ENCODE results near the gene PDP2.
"Not testable (repeated sequence)": the region's sequence is repeated elsewhere in the genome, so short reads cannot be mapped to it uniquely, and the experiment has no call there.

Gene PDP2

DNA sequence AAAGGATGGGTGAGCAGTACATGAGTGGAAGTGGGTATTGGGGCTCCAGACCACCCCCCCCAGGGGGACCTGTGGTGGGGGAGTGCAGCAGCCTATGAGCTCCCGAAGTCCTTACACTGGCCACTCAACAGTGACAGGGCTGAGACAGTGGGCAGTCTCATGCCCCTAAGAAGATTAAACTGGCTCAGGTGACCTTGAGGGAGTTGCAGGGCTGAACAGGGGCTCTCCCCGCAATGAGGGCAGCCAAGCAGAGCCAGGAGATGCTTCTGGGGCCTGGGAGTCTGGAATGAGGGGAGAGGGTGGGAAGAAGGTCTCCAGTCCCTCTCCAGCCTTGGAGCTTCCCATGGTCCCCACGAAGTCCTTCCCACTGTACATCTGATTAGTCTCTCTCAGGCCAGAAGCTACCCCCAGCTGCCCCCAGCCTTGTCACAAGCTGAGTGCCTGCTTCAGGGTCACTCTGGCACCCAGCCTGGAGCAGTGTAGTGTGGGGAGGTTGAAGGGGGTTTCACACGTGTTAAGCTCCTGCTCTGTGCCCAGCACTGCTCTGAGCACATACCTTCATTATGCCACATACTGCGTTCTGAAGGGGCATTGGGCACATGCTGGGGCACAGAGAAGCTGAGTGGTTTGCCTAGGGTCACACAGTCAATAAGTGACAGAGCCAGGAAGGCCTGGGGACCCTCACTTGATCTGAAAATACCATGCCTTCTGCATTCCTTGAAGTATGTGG, 39.4 kb downstream of the PDP2 start:
- DNase-seq (ENCODE audit: low read depth in 2 of 2) = no peak

DNA sequence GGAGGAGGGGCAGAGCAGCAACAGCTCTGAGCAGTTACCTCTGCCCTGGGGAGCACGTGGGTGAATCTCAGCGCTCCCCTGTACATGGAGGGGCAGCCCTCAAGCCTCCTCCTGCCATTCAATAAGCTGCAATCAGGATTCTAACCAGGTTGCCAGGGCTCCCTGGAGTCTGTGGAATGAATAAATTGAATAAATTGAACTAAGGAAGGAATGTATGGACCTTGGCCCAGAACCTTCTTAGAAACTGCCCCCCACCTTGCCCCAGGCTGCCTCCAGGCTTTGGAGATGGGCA, 39.9 kb downstream of the PDP2 start:
- no peak for DNase-seq (ENCODE audit: low read depth in 2 of 2)

DNA sequence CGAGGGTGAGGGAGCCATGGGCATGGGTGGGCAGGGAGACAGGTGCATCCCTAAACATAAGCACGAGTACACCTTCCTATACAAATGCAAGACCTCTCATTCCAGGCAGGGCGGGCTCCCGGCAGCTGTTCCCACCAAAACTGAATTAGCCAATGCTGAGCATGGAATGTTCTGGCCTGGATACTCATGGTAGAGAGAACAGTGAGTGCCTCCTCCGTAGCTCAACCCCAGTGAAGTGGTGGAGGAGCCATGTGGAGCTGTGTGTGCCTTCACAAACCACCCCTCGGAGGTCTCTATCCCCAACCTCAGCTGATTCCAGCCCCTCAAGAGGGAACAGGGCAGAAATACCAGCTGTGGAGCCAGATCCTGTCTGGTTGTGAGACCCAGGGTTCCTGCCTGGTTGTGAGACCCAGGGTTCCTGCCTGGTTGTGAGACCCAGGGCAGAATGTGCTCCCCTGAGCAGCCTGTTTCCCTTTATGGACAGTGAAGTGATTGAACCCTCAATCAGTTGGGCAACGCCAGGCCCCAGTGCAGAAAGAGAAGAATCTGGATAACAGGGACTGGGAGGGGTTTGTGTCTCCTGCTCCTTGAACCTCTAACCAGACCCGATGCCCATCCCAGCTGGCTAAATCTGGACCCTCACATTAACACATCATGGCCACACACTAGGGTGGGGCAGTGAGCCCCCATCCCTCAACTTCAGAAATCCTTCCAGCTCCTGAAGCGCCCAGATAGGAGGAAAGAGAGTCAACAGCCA, 40.8 kb downstream of the PDP2 start:
- DNase-seq (ENCODE audit: low read depth in 2 of 2) = no peak

DNA sequence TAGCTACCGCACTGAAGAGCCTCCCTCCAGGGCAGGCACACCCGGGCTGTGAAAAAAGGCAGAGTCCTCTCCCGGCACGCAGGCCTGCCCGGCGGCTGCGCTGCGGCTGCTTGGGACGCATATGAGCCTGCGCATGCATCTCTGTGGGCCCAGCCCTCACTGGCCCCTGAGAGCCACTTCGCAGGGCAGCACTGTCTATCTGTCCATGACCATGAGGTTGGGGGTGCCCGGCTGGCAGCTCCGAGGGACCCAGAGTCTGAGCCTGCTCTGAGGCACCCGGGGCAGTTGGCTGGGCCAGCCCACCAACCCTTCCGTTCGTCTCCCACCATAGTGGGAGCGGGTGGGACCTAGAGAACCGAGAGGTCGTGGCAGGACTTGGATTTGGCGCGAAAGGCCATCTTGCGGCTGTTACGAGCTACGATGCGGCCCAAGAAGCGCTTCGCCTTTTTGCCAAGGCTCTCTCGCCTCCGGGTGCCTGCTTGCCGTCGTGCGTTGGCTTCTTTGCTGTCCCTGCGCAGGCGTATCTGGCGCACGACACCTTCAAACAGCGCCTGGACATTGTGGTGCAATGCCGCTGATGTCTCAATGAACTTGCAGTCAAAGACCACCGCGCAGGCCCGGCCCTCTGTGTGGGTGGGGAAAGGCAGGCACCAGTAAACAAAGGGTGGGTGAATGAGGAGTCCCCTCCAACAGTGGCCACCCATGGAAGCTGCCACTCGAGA, 41.6 kb downstream of the PDP2 start:
- no peak for DNase-seq (ENCODE audit: low read depth in 2 of 2)

DNA sequence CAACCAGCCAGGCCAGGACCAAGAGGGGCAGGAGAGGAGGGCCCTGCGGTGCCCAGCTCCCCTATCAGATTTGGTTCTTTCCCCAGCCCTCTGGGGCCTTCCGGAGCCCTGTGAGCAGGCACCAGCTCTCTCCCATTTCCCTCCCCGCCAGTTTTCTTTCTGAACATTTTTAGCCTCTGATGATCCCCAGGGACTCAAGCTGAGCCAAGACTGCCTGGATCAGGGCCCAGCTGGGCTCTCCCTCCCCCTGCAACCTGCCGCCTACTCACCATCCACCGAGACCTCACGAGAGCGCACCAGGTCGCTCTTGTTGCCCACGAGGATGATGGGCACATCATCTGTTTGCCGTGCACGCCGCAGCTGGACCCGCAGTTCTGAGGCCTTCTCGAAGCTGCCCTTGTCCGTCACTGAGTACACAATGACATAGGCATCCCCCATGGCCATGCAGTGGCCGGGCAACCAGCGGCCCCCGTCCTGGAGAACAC, 43.0 kb downstream of the PDP2 start:
- no peak for DNase-seq (ENCODE audit: low read depth in 2 of 2)

DNA sequence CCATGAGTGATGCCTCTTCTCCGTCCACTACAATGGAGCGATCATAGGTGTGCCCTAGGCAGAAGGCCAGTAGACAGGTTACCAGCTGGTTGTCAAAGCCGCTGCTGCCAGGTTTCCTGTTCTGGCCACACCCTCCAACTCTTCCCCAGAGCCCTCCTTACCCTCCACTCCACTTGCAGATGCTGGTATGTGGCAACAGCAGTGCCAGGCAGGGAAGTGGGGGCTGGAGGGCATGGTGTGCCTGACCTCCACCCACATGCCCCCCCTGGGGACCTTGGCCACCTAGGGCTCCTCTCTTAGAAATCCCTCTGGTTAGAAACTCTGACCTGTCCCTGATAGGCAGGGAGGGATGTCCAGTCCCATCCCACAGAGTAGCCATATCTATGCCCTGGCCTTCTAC, 43.6 kb downstream of the PDP2 start:
- no peak for DNase-seq (ENCODE audit: low read depth in 2 of 2)

DNA sequence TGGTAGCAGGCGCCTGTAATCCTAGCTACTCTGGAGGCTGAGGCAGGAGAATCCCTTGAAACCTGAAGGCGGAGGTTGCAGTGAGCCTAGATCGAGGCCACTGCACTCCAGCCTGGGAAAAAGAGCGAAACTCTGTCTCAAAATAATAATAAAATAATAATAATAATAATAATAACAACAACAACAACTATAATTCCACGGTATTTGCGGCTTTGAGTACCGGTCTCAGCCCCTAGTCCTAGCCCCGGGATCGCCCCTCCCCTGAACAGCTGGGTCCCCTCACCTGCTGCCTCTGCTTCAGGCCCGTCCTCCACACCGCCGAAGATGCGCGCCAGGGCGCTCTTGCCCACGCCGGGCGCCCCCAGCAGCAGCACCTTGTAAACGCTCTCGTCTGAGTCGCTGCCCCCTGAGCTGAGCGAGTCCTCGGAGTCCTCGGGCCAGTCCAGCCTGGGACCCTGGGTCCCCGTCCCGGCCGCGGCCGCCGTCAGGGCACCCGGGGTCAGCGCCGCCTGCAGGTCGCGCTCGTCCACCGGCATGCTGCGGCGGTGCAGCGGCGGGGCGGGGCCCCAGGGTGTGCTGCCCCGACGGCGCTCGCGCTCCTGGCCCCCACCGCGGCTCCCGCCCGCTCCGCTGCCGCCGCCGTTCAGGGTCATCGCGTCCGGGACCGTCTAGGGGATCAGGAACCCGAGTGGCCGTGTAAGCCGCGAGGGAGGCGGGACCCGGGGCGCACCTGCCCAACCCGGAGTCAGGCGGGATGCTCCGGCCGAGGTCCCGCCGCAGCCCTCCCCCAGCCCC, 44.4 kb downstream of the PDP2 start:
- DNase-seq (ENCODE audit: low read depth in 2 of 2) = peak in 1 of 2 donors; percentile 39

- DNase-seq (ENCODE audit: low read depth in 2 of 2) = no peak
Observed at GRCh38 chr16:66925322-66925840, 45.1 kb downstream of the PDP2 start, which contains the start of gene RRAD. Gene RRAD, minus strand, starts transcription at chr16:66925535. Its CDS starts 356 bp downstream, at chr16:66925179.

- no peak for DNase-seq (ENCODE audit: low read depth in 2 of 2)
Observed at GRCh38 chr16:66926171-66926947, 46.0 kb downstream of the PDP2 start.

DNA sequence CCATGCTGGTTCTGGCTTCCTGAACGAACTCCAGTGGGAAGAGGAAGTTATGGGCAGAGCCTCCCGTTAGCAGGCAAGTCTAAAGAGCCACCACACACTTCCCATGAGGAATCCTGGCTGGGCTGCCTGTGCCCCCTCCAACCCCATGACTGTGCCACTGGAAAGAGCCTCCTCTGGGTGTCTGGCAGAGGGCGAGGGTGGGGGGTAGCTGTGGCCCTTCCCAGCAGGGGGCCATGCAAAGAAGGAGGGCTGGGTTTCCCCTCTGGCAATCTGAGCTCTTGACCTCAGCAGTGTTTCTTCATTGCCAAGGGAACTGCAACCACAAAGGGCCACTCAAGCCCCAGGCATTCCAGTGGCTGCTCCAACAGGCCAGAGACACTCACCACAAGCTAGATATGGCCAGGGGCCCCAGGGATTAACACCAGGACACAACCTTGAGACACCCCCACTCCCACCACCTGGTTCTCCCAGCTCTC, 46.7 kb downstream of the PDP2 start:
- DNase-seq (ENCODE audit: low read depth in 2 of 2) = no peak

- no peak for DNase-seq (ENCODE audit: low read depth in 2 of 2)
Observed at GRCh38 chr16:66927918-66928649, 47.8 kb downstream of the PDP2 start.

- DNase-seq (ENCODE audit: low read depth in 2 of 2) = peak in 1 of 2 donors; percentile 32
Observed at GRCh38 chr16:66928702-66929388, 48.5 kb downstream of the PDP2 start.

GRCh38 chr16:66930189-66930588, 49.9 kb downstream of the PDP2 start:
- no peak for DNase-seq (ENCODE audit: low read depth in 2 of 2)

DNA sequence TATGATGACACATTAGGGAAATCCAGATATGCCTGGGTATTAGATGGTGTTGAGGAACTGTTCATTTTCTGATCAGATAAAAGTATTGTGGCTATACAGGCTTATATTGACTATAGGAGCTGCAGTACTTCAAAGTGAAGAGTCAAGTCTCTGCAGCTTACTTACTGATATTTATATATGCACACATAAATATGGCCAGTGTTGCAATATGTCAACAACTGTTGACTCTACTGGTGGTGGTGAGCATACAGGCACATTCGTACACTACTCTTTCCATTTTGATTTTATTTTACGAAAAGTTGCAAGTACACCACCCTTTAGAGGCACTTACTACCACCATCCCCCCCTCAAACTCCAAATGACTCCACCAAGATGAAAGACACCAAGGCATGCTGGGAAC, 51.4 kb downstream of the PDP2 start:
- DNase-seq (ENCODE audit: low read depth in 2 of 2) = no peak

GRCh38 chr16:66932076-66932475, 51.8 kb downstream of the PDP2 start:
- no peak for DNase-seq (ENCODE audit: low read depth in 2 of 2)

DNA sequence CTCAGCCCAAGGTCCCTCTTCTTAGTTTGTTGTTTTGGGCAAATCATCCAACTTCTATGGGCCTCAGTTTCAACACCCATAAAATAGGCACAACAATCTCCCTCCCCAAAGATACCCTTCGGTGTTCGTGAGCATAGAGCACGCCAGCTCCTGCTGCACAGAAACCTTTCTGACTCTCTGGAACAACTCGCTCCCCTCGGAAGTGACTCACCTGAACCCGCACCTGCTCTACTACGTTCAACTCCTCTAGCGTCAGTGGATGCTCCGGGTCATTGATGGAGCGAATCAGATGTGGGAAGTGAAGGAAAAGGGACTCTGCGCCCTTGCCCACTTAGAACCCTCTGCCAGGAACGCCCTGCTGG, 53.4 kb downstream of the PDP2 start:
- DNase-seq (ENCODE audit: low read depth in 2 of 2) = peak; percentile 38 to 54

GRCh38 chr16:66934138-66934838, 54.0 kb downstream of the PDP2 start, which contains the start of gene CIAO2B:
Gene CIAO2B, minus strand, starts transcription at chr16:66934402. Its CDS starts 38 bp downstream, at chr16:66934364.
- peak; percentile 73 to 85 for DNase-seq (ENCODE audit: low read depth in 2 of 2)

- not testable (repeated sequence) for DNase-seq (ENCODE audit: low read depth in 2 of 2)
Observed at GRCh38 chr16:66934839-66935313, 54.6 kb downstream of the PDP2 start.

Measured in stimulated activated CD4-positive, alpha-beta T cell treated with anti-CD3 and anti-CD28 coated beads, Interleukin-15, amount 100 ng/mL, for 48 hours (primary cell).